ENCODE data around the gene DENND2C.

GRCh38 chr1:114692947-114693346 lies 23.1 kb upstream of the DENND2C start:
- TF ChIP-seq POLR2AphosphoS5 (IDR thresholded peaks at IDR 0.05; ENCODE audit: borderline replicate concordance, low read depth, low read length): no peak
- no peak for TF ChIP-seq EZH2 (IDR thresholded peaks at IDR 0.05)
